ENCODE data around the gene QSOX2. TPM values are rescaled to one million over a fixed set of nuclear protein-coding genes. Genes with fewer than 3 reads are reported as not detected.
A peak's percentile ranks its signal among the peaks of the same experiment; 100 is the strongest.

QSOX2 gene
- polyA plus RNA-seq, 3 donors, result 16.6 to 19.0 (median 18.8) TPM

- no peak for DNase-seq (ENCODE audit: extremely low read depth in 1 of 11, low read depth in 9 of 11, low spot score in 4 of 11)
Measured at GRCh38 chr9:136216541-136217244, 28.9 kb downstream of the QSOX2 start.

GRCh38 chr9:136213733-136214132, 31.9 kb downstream of the QSOX2 start:
- DNase-seq (ENCODE audit: extremely low read depth in 1 of 11, low read depth in 9 of 11, low spot score in 4 of 11), result no peak

DNA sequence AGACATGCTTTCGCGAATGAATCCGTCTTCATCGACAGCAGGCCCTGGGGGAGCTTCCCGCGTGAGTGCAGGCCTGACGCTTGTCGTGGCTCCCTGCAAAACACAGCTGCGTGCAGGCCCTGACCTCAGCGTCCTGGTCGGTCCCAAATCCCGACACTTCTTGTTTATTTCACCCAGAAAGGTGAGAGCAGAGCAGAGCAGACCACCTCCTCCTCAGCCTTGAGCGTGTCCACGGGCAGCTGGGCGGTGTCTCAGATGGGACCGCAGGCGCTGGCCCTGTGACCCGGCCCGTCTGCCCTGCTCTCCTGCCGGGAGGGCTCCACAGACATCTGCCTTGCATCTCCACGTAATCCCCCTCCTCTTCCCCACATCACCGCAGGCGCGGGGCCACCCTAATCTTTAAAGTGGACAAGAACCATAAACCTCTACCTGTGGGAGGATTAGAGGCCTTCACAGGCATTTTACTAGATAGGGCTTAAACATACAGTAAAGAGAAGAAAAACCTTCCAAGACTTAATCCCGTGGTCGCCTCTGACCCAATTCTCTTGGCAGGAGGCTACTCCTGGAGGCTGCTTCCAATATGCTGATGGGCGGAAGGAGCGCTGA, 33.2 kb downstream of the QSOX2 start:
- no peak for DNase-seq (ENCODE audit: extremely low read depth in 1 of 11, low read depth in 9 of 11, low spot score in 4 of 11)

DNA sequence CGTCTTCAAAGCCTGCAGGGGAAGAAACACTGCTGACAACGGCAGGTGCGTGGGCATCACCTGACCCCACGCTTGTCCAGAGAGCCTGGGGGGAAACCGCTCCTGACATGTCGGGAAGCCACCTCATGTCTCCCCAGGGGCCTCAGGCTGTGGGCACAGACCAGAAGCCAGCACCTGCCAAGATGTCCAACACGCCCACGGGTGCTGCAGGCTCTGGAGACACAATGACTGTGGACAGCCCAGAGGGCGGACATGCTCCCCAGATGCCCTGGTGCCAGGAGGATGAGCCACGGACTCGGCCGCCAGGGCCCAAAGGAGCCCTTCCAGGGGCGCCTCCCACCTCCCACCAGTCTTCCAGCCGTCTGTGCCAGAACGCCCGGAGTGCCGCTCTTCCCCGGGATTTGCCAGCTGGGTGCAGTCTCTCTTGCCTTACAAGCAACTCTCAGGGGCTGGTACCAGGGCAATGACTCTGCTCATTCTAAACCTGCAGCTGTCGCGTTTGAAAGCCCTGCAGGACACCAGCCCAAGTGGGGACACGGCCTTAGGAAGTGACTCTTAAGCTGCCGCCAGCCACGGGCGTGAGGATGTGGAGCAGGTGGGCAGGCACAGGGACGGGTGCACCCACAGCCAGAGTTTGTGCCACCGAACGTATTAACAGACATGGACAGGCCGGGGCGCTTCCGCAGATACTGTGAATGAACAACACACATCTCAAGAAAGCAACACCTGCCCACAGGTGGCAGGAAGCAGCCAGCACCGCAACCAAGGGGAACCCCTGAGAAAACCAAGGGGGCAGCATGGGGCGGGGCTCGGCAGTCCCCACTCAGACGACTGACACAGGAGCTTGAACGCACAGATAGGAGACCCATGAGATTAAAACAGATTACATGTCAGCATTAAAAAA, 33.9 kb downstream of the QSOX2 start:
- no peak for DNase-seq (ENCODE audit: extremely low read depth in 1 of 11, low read depth in 9 of 11, low spot score in 4 of 11)

DNA sequence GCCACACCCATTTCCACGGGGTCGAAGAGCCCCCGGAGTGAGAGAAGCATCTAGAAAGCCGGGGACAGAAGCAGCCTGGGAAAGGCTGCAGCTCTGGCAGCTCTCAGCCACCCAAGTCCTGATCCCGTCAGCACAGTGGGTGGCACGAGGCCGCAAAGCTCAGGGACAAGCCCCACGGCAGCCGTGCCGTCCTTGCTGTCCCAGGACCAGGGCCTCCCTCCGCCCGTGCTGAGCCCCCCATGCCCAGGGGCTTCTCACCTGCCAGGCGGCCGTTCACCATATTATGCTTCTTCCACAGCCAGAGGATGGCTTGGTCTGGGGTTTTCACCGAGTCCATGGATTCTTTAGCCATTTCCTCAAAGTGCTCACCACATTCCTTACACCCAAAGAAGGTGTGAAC, 34.6 kb downstream of the QSOX2 start:
- no peak for DNase-seq (ENCODE audit: extremely low read depth in 1 of 11, low read depth in 9 of 11, low spot score in 4 of 11)

- no peak for DNase-seq (ENCODE audit: extremely low read depth in 1 of 11, low read depth in 9 of 11, low spot score in 4 of 11)
Measured at GRCh38 chr9:136210276-136210675, 35.3 kb downstream of the QSOX2 start.

- no peak for DNase-seq (ENCODE audit: extremely low read depth in 1 of 11, low read depth in 9 of 11, low spot score in 4 of 11)
Measured at GRCh38 chr9:136209786-136210185, 35.8 kb downstream of the QSOX2 start.

DNA sequence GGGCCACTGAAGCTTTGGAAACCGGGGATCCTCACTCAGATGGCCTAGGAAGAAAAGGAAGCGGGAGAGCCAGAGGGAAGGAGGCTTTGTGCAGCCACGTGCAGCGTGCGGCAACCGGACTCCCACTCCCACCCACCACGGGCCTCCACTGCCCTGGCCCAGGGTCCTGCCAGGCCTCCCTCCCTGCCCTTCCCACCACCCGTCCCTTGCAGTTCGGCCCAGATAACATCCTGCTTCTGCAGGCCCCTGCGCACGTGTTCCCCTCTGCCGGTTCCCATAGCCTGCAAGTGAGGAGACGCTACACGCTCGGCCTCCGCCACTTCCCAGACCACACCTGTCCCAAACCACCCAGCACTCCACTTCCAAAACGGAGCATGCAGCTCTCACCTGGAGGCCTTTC, 36.4 kb downstream of the QSOX2 start:
- no peak for DNase-seq (ENCODE audit: extremely low read depth in 1 of 11, low read depth in 9 of 11, low spot score in 4 of 11)

DNA sequence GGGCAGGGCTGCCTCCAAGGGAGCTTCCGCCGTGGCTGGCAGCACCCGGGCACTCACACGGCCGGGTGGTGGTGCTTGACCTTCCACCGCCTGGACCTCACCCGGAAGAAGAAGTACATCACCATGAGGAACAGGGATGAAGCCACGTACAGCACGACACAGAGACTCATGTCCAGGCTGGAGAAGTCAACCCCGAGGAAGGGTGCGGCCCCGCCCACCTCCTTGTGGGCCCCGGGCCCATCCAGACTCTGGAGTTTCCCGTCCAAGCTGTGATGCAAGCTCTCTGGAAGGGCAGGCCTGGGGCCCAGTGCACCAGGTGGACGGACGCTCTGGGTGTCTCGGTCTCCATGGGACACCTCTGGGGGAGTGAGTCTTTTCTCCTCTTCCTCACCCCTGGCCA, 36.9 kb downstream of the QSOX2 start:
- no peak for DNase-seq (ENCODE audit: extremely low read depth in 1 of 11, low read depth in 9 of 11, low spot score in 4 of 11)

DNA sequence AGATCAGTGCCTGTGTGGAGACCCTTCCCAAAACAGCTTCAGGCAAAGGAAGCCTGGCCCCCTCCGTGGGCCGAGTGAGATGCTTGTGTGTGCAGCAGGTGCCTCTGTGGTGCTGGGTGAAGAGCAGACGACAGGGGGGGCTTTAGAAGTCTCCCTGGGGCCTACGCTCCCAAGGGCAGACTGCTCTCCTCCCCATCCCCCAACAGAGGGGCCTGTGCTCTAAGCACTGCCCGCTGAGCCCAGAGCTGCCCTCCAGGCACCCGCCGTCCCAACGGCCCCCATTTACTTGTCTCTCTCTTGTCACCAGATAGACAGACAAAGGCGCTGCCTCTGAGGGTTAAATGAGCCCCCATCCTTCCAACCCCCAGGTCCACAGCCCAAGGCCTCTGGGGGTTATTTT, 38.0 kb downstream of the QSOX2 start:
- no peak for DNase-seq (ENCODE audit: extremely low read depth in 1 of 11, low read depth in 9 of 11, low spot score in 4 of 11)

DNA sequence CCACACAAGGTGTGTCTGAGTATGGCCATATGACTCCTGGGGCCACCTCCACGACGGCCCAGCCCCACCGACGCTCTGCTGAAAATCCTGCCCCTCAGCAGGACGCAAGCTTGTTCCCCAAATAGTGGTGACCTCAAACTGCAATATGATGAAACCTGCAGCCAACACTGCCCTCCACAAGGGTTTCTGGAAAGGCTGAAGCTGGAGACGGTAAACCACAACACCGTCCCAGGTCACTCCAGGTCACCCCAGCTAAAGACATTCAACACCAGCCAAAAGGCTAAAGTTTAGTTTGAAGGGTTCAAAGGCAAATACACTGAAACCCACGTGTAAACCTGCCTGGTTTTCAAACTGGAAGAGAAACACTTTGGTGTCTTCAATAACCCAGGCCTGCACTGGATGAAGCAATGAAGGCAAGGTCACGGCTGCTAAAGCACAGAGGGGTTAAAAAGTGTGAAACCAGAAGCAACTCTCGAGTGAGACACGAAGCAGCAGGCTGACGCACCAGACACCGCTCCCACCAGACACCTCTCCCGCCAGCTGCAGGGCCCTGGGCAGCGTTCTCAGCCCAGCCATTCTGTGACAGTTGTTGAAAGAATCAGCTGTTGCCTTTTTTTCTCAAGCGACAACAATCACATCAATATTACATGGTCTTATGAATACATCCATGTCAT, 38.9 kb downstream of the QSOX2 start:
- DNase-seq (ENCODE audit: extremely low read depth in 1 of 11, low read depth in 9 of 11, low spot score in 4 of 11), result no peak

GRCh38 chr9:136205707-136205992, 40.0 kb downstream of the QSOX2 start:
- DNase-seq (ENCODE audit: extremely low read depth in 1 of 11, low read depth in 9 of 11, low spot score in 4 of 11), result no peak

DNA sequence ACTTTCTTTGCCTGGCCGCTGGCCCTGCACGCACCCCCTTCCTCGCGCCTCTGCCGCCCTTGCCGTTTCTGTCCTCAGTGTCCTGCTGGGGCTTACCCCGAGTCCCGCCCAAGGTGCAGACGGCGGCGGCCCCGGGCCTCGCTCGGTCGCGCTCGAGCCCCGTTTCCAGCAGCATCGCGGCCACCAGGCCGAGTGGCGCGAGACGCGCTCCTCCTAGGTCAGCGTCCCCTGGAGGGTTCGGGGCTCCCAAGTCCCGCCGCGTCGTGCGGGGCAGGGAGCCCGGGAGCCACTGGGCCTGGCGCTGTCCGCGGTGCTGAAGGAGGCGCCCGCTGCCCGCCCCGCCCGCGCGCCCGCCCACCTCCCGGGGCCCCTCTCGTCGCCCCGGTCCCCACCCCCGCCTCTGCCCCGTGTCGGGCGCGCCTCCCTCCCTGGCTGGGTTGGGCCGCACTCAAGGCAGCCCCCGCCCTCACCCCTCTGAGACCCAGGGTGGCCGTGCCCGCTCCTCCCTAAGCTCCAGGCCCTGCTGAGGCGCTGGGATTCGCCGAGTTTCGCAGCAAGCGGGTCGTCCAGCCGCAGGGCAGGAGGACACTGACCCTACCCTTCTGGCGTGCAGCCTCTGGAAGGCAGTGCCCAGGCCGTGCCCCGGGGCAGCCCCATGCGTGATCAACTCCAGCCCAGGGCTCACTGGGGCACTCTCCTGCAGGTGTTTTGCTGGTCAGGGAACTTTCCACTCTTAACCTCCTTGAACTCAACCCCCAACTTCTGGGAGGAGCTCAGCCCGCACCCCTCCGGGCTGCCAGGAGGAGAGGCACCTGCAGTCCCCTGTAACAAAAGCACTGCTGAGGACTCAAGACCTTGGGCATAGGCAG, 40.5 kb downstream of the QSOX2 start, which contains the start of gene LHX3:
LHX3 (minus strand) TSS at position 291 of the 869 bp plus-strand sequence; CDS start at position 175, 116 bp downstream.
- peak in 7 of 11 donors; percentile 15 to 62 (median 43) for DNase-seq (ENCODE audit: extremely low read depth in 1 of 11, low read depth in 9 of 11, low spot score in 4 of 11)

DNA sequence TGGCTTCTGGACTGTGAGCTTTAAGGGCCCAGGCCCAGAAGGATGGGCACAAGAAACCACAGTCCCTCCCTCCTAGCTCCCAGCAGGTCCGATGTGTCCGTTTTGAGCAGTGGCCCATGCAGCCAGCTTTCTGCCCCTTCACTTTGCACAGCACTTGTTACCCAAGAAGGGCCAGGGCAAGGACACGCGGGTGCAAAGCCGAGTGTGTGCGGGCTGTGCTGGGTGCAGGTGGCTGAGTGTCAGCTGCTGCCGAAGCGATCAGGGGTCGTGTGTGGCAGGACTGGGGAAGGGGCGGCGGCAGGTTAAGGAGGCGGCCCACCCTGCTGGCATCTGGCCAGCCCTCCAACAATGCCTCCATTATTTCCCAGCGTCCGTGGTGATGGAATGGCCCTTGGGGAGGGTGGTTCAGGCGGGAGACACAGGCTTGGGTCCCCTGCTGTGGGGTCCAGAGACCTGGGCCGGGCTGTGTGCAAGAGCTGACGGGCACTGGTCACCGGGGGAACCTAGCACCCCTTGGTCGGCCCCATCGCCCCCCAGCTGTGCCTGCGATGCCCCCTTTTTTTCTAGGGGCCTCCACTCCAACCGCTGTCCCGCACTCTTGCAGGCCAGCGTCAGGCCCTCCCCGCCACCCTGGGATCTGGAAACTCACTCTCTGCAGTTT, 41.3 kb downstream of the QSOX2 start:
- no peak for DNase-seq (ENCODE audit: extremely low read depth in 1 of 11, low read depth in 9 of 11, low spot score in 4 of 11)

GRCh38 chr9:136203408-136204144, 42.0 kb downstream of the QSOX2 start:
- DNase-seq (ENCODE audit: extremely low read depth in 1 of 11, low read depth in 9 of 11, low spot score in 4 of 11), result no peak

DNA sequence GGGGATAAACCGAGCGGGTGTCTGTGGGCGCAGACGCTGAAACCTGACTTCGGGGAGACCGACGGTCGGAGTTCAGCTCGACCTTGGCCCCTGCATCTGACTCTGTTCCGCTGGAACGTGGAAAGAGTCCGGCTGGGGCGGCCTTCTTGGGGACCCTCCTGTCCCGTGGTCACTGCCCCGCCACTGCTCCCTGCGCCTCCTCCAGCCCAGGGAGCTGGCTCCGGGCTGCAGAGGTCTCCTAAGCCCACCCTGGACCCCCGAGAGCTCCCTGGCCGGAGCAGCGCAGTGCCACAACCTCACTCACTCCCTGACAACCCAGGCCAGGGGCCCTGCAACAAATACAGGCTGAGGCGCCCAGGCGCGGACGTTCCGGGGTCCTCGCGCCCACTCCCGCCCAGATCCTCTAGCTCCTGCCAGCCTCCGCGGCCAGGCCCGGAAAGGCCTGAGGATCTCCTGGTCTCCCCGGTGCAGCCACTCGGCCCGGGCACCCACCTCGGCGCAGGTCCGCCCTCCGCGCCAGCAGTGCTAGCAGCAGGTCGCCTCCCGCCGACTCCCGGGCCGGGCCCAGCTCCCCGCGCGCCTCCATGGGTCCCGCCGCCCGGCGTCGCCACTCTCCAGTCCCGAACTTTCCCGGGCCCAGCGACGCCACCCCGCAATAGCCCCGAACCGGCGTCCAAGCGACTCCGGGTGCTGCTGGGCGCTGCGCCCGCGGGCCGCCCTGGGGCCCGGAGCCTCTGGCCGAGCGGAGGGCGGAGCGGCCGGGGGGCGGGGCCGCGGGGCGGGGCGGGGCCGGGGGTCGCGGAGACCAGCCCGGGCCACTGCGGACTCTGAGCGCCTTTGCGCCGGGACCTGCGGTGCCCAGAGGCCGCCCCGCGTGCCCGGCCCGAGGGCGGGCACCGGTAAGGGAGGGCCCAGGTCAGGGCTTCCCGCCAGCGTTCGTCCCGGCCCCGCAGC, 42.9 kb downstream of the QSOX2 start:
- DNase-seq (ENCODE audit: extremely low read depth in 1 of 11, low read depth in 9 of 11, low spot score in 4 of 11), result no peak

Data from renal cortex interstitium (tissue), 11 donors.